KMS-11 (cell line): Measurements from ENCODE around the gene TMEM231.

Source experiments
- H2AFZ ChIP-seq: fragments of 200-600 bp; sonication (generic); 2 replicates; pipeline ENCODE4 v1.6.1; 2016; ENCODE audit warnings: antibody characterized with exemption, mixed run types, low read depth
- H3K27ac ChIP-seq: fragments of 200-600 bp; sonication (generic); 2 replicates; pipeline ENCODE4 v1.6.1; 2016; ENCODE audit warnings: mild to moderate bottlenecking, mixed run types
- H3K27me3 ChIP-seq: fragments of 200-600 bp; sonication (generic); 2 replicates; pipeline ENCODE4 v1.6.1; 2017; ENCODE audit warnings: mild to moderate bottlenecking, low read depth, mixed run types, moderate library complexity; ENCODE audit not compliant: insufficient read depth
- H3K36me3 ChIP-seq: fragments of 200-600 bp; sonication (generic); 2 replicates; pipeline ENCODE4 v1.6.1; 2017; ENCODE audit warnings: mild to moderate bottlenecking, mixed run types; ENCODE audit not compliant: insufficient read depth
- H3K4me1 ChIP-seq: fragments of 200-600 bp; sonication (generic); 2 replicates; pipeline ENCODE4 v1.6.1; 2016; ENCODE audit warnings: mild to moderate bottlenecking, low read depth, mixed run types; ENCODE audit not compliant: poor library complexity, severe bottlenecking
- H3K4me2 ChIP-seq: fragments of 200-600 bp; sonication (generic); 2 replicates; pipeline ENCODE4 v1.7.0; 2016; ENCODE audit warnings: mild to moderate bottlenecking, mixed run types
- H3K4me3 ChIP-seq: fragments of 200-600 bp; sonication (generic); IDR thresholded peaks from 2 replicates; pipeline ENCODE4 v1.6.1; 2017; ENCODE audit warnings: low read depth, low read length, mixed read lengths; ENCODE audit not compliant: insufficient read depth
- H3K79me2 ChIP-seq: fragments of 200-600 bp; sonication (generic); 2 replicates; pipeline ENCODE4 v1.6.1; 2016; ENCODE audit warnings: low read depth, mixed run types; ENCODE audit not compliant: insufficient read depth
- H3K9ac ChIP-seq: fragments of 200-600 bp; sonication (generic); 2 replicates; pipeline ENCODE4 v1.6.1; 2016; ENCODE audit warnings: mild to moderate bottlenecking, mixed run types
- H4K20me1 ChIP-seq: fragments of 200-600 bp; sonication (generic); 2 replicates; pipeline ENCODE4 v1.6.1; 2016; ENCODE audit warnings: mild to moderate bottlenecking, mixed run types; ENCODE audit not compliant: insufficient read depth
- TF ChIP-seq, protein P1 (sequence below): fragments of 200-600 bp; sonication (generic); conservative IDR thresholded peaks from 2 replicates; pipeline ENCODE4 v1.6.1; 2017; ENCODE audit warnings: low read depth, mild to moderate bottlenecking, antibody characterized with exemption, low read length, moderate library complexity, mixed read lengths

TMEM231 gene

DNA sequence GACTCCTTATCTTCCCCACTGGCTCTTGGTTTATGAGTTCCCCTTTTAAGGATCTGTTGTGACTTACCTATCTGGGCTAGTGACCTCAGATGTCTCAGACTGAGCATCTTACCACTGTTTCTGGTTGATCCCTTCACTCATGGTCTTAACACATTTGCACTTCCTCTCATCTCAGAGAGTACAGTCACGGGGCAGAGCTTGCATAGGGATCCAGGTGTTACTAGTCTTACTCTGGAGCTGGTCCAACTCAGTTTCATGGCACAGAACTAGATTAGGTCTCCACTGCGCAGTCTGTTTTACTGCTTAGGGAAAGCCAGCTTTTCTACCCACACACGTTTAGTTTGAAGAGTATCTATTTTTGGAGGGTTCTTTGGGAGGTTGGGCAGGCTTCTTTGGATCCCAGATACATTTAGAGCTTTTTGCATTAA, 20.3 kb upstream of the TMEM231 start:
- TF ChIP-seq, protein P1, sequence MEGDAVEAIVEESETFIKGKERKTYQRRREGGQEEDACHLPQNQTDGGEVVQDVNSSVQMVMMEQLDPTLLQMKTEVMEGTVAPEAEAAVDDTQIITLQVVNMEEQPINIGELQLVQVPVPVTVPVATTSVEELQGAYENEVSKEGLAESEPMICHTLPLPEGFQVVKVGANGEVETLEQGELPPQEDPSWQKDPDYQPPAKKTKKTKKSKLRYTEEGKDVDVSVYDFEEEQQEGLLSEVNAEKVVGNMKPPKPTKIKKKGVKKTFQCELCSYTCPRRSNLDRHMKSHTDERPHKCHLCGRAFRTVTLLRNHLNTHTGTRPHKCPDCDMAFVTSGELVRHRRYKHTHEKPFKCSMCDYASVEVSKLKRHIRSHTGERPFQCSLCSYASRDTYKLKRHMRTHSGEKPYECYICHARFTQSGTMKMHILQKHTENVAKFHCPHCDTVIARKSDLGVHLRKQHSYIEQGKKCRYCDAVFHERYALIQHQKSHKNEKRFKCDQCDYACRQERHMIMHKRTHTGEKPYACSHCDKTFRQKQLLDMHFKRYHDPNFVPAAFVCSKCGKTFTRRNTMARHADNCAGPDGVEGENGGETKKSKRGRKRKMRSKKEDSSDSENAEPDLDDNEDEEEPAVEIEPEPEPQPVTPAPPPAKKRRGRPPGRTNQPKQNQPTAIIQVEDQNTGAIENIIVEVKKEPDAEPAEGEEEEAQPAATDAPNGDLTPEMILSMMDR = no peak
- H4K20me1 ChIP-seq = no peaks in the 10 kb centered on the region

DNA sequence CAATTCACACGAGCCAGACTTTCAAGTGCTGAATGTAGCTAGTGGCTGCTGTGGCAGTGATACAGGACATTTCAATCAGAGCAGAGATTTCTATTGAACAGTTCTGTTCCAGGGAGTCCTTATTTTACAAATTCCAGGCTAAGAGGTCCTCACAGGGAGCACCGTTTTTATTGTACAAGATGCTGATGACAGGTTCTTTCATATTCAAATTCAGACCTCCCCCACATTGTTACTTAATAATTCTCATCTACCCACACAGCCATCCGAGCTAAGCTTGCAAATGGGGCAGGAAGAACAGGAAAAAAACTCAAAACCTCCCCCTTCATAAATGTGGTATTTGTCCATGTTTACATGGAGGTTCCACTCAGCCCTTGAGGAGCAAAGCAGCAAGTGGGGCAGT, 19.9 kb upstream of the TMEM231 start:
- Histone ChIP-seq H2AFZ (no peak overlapping the region), H3K79me2 (no peaks in the 10 kb centered on the region), H4K20me1 (no peaks in the 10 kb centered on the region), H3K4me2 (no peak overlapping the region), H3K27me3 (no peaks in the 10 kb centered on the region), H3K4me1 (no peaks in the 10 kb centered on the region), H3K4me3 (no peak overlapping the region), H3K36me3 (peaks cover 6% of the 10 kb centered on the region; the same call in 1 of the 2 replicates), H3K27ac (no peak overlapping the region), H3K9ac (no peak overlapping the region)
- TF ChIP-seq, protein P1 = no peak

More for the DNA sequence above, 20.3 kb upstream of the TMEM231 start:
- no peak overlapping the region for H3K9ac ChIP-seq
- H3K4me3 ChIP-seq = no peak overlapping the region
- no peak overlapping the region for H2AFZ ChIP-seq
- no peaks in the 10 kb centered on the region for H3K4me1 ChIP-seq
- no peaks in the 10 kb centered on the region for H3K27me3 ChIP-seq
- H3K27ac ChIP-seq = no peak overlapping the region
- H3K4me2 ChIP-seq = no peak overlapping the region
- H3K79me2 ChIP-seq = no peaks in the 10 kb centered on the region
- H3K36me3 ChIP-seq = 0 out of 2 replicates have a peak, but pooled peaks cover 3% of the 10 kb centered on the region

DNA sequence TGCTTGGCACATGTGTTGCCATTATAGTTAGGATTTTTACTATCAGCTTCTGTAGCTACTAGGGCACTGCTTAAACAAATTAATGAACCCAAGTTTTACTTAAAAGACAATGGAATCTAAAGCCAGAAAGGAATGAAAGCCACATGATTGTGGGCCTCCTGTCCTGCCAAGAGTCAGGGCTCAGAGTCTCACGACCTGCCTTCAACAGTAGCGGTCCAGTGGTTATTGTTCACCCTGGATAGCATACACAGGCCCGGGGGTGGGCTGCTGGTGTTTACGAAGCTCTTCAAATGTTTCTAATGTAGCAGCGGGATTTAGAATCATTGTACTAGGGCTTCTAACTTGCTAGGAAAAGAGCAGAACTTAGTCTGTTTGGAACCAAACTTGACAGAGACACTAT, 17.9 kb upstream of the TMEM231 start:
- Histone ChIP-seq H3K79me2 (no peaks in the 10 kb centered on the region), H3K36me3 (peaks cover 6% of the 10 kb centered on the region; the same call in 1 of the 2 replicates), H3K27me3 (no peaks in the 10 kb centered on the region), H3K9ac (no peak overlapping the region), H3K4me1 (no peaks in the 10 kb centered on the region), H3K4me3 (no peak overlapping the region), H3K27ac (no peak overlapping the region), H4K20me1 (no peaks in the 10 kb centered on the region), H2AFZ (no peak overlapping the region), H3K4me2 (no peak overlapping the region)
- TF ChIP-seq, protein P1 = no peak

DNA sequence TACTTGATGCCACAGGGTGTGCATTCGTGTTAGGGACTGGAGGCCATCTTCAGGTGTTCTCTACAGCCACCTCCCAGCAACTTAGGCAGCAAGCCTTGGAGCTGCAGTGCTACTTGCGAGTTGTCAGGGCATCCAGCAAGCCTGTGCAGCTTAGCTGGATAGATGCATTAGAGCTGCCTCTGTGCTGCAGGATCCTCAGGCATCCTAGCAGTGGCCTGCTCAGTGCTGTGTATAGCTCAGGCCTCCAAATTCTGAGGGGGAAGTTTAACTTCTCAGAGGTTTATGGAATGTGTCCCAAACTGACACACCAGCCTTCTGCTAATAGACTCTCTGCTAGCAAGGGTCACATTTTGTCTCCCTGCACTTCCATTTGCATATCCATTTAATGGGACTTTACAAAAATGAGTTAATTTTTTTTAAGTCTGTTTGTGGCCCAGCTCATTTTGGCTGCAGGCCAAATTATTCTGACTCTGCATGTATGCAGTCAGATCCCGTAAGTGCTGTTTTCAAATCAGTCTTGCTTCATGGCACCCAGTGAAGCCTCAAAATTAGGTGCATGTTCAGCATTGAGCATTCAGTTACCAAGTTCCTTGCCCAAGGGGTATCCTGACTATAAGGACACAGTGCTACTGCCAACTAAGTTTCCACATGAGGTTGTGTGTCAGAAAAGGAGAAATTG, 17.0 kb upstream of the TMEM231 start:
- no peaks in the 10 kb centered on the region for H4K20me1 ChIP-seq
- H3K4me3 ChIP-seq = no peak overlapping the region
- no peak overlapping the region for H3K9ac ChIP-seq

More for the DNA sequence above, 17.0 kb upstream of the TMEM231 start:
- peaks cover 15% of the 10 kb centered on the region; the same call in 1 of the 2 replicates for H3K36me3 ChIP-seq
- H3K27ac ChIP-seq = no peak overlapping the region
- no peaks in the 10 kb centered on the region for H3K4me1 ChIP-seq
- H2AFZ ChIP-seq = no peak overlapping the region
- TF ChIP-seq, protein P1 = no peak
- no peak overlapping the region for H3K4me2 ChIP-seq
- 0 out of 2 replicates have a peak, but pooled peaks cover 2% of the 10 kb centered on the region for H3K79me2 ChIP-seq
- no peaks in the 10 kb centered on the region for H3K27me3 ChIP-seq
